ENCODE measurements around the gene ZNF101. TPM values are rescaled to one million over a fixed set of nuclear protein-coding genes. Genes with fewer than 3 reads are reported as not detected.

ZNF101 gene
- polyA plus RNA-seq, 1 donor, result 7.6 TPM

DNA sequence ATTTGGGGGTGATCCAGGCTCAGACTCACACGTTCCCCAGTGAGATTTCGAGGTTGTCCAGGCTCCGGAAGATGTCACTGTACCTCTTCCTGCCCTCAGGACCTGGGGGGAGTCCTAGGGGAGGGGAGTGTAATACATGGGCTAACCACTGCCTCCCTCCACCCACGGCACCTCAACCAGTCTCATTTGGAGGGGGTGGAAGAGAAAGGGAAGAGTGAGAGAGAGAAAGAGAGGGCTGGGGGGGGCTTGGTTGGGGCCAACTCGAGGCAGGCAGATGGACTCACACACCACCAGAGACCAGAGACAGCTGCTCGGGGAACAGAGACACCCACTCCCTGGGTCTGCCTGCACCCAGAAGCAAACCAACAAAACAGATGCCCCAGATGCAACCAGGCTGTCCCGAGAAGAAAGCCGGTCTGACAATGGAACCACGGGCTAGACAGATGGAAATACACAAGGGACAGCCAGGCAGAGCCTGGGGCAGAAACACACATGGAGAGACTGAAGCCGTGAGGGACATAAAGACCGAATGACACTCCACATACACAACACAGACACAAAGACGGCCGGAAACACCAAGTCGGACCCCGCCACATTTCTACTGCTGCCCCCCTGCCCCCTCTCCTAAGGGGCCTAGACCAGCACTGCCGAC lies 26.0 kb upstream of the ZNF101 start:
- no peak for DNase-seq

DNA sequence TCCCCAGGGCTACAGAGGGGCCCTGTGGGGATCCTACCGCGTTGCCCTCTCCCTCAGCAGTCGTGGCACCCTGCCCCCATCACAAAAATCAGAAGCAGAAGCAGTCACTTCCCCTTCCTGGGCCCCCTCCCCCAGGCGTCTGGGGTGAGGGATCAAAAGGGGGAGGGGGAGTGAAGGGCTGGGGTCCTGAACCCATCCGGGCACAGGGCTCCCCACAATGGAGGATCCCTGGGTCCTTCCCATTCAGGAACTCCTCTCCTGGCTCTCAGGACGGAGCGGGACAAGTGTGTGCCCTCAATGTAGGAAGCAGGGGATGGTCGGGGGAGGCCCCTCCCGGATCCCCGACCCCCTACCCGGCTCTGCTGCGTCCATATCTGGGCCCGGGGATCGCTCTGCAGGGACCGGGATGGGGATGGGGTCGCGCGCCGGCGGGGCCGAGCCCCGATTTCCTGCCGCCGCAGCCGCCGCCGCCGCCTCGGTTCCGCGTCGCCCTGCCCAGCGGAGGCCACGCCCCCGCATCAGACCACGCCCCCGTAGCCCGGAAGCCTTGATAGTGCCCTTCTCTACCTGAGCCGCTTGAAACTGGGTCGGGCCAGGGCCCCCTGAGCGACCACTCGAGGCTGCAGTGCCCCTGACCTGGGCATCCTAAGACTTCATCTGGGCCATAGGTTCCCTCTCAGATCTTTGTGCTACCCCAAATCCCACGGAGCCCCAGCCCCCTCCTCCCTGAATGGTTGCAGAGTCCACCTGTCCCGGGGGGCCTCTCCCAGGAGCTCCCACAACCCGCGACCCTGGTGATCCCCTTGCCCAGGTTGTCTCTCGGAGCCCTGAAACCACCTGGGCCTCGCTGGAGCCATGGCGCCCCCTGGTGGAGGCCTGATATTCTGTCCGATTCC lies 25.2 kb upstream of the ZNF101 start, which contains the start of gene GMIP:
GMIP (minus strand) TSS at position 500 of the 896 bp plus-strand sequence; CDS start at position 372, 128 bp downstream.
- DNase-seq, result peak; percentile 68

DNA sequence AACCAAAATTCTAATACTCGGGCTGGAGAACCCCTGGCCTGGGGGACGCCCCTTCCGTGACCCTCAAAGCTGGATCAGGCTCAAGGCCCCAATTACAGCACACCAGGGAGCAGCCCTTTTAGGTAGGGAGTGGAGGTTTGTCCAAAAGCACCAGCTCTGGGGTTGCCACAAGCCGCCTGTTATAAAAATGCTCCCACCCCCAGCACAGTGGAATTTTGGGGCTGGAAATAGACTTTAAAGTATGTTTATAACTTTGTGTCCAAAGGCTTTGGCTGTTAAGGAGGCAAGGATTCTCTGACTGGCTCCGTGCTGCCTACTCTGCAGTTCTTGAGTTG lies 24.6 kb upstream of the ZNF101 start:
- no peak for DNase-seq

DNA sequence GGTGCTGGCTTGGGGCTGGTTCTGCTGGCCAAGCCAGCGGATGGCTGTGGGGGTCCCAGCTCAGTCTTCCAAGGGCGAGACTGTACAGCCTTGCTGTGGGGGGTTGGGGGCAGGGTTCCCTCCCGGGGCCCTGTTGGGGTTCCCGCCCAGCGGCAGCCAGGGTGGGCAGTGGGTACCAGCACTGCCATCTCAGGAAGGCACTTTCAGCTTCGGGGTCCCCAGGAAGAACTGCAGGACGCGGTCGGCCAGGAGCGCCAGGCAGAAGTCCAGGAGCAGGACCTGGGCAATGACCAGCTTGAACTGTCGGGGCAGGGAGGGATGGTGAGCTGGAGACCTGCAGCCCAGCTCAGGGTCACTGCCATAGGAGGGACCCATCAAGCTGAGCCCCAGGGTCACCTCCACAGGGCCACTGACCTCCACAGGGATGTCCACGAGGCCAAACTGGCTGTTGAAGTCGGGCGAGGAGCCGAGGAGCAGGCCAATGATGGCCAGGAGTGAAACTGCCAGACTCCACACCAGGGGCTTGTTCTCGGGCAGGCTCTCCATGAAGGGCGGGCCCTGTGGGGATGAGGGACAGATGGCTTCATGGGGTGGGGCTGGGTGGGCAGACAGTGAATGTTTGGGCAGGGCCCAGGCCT lies 23.3 kb upstream of the ZNF101 start:
- no peak for DNase-seq

DNA sequence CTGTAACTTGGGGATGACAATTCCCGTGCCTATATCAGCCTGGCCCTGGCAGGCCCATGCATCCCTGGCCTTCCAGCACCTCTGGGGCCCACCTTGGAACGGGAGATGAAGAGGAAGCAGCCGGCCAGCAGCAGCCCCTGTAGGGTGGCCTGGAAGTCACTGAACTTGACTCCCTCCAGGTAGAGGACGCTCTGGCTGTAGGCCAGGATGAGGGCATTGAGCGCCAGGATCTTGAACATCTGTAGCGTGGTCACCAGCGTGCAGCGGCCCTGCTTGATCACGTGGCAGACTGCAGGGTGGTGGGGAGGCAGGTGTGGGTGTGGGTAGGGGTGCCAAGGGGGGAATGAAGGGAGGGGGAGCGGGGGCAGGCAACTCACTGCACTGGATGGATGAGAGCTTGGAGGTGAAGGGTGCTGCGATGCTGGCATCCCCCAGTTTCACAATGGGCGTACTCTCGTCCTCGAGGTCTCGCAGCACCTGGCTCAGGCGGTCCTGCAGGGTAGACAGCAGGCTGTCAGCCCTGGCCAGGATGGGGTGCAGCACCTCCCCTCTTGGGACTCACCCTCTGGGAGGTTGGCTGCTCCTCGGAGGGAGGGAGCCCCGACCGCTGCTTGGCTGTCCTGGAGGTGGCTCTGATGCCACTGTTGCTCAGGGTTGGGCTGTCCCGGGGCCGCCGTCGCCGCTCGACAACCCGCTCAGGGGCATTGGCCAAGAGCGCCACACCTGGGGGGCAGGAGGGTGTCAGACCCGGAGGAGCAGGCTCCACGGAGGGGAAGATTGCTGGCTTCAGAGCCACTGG lies 21.4 kb upstream of the ZNF101 start:
- no peak for DNase-seq

DNA sequence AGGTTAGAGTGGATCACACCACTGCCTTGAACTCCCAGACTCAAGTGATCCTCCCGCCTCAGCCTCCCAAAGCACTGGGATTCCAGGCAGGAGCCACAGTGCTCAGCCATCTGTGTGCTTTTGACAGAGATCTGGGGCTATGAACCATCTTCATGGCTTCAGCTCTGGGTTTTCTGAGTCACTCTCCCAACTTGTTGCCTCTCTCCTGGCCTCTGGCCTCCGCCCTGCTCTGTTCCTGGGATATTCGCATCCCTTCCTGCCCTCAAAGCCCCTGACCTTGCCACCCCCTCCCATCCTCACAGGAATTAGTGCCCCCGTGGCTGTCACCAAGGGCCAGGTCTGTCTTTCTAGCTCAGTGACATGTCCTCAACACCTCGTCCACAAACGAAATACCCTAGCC lies 19.5 kb upstream of the ZNF101 start:
- no peak for DNase-seq

DNA sequence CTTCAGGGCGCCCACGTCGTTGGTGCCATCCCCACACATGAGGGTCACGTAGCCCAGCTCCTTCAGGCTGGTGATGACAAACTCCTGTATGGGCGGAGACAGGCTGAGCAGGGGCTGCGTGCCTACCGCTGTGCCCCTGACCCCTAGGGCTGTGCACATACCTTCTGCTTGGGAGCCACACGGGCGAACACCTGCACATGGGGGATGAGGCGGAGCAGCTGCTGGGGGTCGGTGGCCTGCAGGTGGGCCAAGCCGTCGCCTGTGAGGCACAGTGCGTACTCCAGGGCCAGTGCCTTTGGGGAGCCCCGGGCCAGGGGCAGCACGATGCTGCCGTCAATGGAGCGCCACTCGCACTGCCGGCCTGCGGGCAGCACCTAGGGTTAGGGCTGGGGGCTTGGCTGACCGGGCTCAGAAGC lies 19.1 kb upstream of the ZNF101 start:
- DNase-seq, result no peak

DNA sequence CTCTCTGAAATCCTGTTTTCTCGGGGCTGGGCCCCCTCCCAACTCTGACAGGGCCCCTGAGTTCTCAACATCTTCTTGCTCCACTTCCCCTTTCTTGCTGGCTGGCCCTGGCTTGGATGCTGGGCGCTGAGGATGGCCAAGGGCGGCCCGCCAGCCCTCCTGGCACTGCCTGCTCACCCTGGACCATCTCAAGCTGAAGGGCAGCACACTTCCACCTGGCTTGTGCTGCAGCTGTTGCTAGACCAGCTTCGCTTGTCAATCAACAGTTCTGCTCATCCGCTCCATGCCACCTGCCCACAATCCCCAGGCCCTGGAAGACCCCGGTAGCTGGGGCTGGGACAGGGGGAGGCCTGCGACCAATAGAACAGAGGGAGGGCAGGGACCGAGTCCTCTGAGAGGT lies 18.3 kb upstream of the ZNF101 start:
- no peak for DNase-seq

DNA sequence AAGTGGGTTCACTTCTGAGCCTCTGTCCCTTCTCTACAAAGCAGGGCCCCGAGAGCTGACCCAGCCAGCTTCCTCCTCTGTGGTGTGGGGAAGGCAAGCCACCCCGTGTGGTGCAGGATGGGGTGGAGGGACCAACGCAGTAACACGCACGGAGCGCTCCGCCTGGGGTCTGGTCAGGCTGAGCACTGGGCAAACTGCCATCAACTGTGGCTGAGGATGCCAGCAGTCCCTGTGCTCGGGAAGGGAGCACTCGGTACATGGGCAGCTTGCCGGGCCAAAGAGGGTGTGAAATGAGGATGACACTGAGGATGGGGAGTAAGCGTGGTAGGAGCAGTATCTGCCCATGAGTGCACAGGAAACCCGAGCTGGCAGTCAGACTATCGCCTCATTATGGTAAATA lies 17.6 kb upstream of the ZNF101 start:
- DNase-seq, result no peak

DNA sequence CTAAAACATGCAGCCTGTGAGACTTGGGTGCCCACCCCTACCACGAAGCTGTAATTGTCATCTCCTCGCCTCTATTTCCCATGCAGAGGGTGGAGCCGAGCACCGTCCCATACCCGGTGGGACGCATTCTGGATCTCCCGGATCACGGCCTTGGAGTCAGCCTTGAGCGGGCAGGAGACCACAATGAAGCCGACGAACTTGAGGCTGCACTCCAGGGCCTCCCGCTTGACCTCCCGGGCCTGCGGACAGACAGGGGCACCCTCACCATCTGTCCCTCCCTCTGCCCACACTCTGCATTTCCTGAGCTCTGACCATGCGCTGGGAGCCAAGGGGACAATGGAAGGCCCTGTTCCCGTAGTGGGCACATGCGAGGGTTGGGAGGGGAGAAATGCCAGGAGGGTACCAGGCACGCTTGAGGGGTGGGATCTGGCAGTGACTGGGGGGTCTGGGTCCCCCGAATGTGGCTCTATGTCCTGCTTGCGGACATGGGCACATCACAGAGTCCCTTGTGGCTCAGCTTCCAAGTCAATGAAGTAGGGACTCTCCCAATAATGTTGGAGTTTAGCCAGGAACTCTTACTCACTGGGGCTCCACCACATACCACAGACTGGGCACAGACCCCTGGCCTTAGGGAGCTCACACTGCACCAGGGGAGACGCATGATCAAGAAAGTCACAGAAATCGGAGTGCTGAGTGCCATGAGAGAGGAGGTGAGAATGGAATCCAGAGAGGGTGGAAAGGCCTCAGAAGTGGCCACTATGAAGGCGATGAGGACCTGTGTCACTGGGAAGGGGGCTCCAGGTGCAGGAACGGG lies 15.9 kb upstream of the ZNF101 start:
- no peak for DNase-seq

DNA sequence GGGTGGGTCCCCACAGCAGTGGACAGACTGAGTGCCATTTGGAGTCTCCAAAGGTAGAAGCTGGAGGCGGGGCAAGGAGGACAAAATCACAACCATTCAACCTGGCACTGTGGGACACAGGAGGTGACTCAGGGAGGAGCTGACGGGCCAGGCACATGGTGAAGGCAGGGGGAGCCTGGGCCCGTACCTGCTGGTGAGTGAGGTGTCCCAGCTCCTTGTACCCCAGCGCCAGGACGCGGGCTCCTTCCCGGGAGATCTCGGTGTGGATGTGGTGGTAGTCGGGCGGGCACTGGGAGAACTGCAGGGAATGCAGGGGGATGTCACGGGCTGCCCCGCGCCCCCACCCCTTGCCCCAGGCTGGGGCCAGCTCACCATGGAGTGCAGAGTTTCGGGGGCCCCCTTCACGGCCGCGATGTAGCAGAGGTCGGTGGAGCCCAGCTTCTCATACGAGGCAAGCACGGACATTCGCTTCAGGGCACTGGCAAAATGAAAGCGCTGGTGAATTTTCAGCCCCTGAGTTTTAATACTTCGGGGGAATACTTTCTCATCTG lies 15.0 kb upstream of the ZNF101 start:
- no peak for DNase-seq

DNA sequence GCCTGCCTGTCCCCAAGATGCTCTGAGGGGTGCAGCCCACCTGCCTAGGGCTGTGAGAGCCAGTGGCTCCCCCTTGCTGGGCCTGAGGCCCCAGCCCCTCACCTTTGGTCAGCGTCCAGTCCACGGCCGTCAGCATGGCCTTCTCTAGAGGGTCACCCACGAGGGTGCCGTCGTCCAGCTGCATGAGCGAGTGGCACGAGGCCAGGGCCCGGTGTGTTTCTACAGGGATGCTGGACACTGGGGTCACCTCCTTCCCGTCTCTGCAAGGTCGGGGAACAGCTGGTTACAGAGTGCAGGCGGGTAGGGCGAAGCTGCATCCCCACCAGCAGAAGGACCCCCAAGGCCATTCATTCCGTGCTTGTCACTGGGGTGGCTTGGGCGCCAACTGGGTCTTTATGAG lies 14.2 kb upstream of the ZNF101 start:
- no peak for DNase-seq

DNA sequence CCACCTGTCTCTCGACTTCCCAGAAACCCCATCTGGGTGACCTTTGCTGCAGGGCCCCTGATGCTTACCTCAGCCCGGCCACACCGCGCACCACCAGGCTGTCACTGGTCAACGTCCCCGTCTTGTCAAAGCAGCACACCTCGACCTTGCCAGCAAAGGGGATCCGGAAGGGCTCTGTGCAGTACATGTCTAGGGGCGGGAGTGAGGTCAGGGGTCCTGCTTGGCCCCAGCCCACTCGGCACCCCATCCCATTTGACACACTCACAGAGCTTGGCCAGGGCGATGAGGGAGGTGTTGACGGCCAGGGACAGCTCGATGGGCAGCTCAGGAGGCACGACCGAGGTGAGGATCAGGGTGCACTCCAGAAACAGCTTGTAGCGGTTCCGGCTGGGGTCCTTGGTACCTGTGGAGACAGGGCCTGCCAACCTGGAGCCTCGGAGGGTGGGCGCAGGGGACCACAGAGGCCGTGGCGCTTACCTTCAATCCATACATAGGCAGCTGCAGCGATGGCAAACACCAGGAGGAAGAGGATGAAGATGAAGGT lies 13.5 kb upstream of the ZNF101 start:
- DNase-seq, result no peak

DNA sequence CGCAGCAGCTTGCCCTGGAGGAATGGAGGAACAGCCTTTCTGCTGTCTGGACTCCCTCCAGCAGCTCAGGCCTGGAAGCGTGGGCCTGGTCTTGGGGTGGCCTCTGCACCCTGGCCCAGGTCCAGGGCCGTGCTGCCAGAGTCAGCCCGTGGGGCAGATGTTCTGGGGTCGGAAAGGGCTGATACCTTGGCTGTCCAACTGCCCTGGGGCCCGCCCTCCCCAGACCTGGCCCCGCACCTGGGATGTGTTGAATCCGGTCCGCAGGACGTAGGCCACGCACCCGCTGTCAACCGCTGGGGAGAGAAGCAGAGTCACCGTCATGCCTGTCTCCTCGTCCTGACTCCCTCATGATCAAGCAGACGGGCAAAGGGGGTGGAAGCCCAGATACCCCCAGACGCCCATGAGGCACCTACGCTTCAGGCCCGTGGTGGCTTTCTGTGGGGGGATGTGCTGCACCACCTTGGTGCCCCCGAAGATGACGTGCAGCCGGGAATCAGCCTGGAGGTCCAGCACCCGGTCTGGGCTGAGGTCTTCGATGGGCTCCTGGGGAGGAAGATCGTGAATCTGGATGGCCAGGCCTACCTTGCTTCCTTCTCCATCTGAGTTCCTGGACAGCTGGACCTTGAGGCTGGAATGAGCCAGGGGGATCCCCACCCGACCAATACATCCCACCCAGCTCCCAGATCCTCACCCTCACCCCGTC lies 12.8 kb upstream of the ZNF101 start:
- DNase-seq, result no peak

DNA sequence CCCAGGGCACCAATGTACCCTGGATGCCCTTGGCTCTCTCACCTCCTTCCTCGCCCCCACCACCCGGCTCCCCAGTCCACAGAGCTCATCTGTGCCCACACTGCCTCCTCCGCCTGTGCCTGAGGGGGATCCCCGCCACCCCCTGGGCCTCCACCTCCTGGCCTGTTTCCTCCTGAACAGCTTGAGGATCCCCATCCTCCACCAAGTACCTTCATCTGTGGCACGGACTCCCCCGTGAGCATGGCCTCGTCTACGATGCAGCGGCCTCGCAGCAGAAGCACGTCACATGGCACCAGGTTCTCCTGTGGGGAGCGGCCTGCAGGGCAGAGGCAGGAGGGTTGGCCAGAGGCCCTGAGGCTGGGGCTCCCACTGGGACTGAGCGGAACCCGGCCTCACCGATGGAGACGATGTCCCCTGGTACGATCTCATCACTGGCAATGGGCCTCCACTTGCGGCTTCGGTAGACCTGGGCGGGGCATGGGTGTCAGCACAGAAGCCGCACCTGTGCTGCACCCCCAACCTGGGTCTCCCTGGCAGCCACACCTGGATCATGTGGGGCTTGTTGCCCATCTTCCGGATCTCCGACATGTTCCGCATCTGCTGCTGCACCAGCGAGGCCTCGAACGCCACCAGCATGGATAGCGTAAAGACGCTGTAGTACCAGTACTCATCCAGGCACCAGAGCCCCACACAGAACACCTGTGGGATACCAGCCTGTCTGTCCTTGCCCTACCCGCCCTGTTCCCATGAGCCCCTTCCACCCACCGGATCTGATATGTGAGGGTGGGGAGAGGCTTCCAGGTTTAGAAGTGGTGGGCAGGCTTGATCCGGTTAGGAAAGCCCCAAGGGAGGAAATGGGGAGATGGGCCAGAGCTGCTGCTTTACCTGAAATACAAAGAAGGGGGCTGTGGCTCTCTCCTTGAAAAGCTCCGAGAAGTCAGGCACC lies 11.9 kb upstream of the ZNF101 start:
- DNase-seq, result no peak

DNA sequence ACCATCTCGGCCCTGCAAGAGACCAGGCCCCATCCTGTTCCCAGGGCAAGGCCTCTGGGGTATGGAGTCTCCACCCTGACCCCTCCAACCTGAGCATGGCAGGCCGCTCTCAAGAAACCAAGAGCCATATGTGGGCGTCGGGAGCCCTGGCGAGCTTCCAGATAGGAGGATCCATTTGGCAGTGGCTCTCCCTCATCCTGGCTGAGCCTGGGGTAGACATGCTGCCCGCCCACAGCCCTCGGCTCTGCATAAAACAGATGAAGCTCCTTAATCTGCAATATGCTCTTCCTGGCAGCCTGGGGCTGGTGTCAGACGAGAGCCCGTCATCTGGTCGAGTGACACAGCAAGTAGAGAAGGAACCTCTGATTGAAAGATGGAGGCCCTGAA lies 11.2 kb upstream of the ZNF101 start:
- no peak for DNase-seq

DNA sequence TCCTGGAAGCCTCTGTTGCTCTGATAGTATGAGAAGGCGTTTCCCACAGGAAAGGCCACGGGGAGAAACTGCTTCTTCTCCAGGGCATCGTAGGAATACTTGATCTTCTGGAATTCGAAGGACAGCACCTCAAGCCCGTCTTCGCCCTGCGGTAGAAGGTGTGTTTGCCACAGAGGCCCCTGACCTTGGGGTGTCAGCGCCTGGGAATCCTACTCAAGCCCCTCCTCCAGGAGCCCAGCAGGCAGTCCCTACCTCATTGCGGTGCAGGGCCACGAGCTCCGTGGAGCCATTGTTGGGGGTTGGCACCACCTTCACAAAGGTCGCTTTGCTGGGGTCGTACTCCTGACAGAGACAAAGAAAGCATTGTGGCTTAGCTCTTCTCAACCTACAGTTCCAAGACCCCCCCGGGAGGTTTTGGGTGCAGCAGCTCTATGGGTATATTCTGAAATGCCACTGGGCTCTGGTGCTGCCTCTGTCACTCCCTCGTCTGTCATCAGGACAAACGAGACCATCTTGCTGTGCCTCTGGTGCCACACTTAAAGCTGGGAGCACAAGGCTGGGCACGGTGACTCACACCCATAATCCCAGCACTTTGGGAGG lies 8.9 kb upstream of the ZNF101 start:
- DNase-seq, result no peak

DNA sequence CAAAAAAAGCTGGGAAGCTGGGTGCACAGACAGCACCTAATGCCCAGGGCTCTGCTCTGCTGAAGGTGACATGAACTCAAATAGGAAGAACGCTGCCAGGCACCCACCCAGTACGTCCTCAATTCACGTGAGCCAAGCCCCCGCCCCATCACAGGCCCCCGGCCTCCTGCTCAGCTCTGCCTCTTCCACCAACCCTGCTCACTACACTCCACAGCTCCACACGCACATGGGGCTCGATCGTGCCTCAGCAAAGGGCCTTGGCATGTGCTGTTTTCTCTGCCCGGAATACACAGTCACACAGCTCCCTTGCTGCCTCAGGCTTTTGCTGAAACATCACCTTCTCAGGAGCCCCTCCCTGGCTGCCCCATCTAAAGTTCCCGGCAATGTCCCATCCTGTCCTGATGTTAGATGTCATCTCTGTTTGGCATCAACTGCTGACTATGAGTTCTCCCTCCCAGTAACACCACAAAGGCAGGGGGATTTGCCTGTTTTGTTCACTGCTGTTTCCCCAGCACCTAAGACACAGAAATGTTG lies 7.4 kb upstream of the ZNF101 start:
- DNase-seq, result no peak

Measured in hindlimb muscle (tissue), 1 donor.